22Rv1 (cell line): ENCODE measurements around the gene FLACC1.

Experiments
- ZFX ChIP-seq: fragments of 450-650 bp; IDR thresholded peaks from 2 replicates; pipeline ENCODE4 v1.6.1; 2017; ENCODE audit warnings: antibody characterized with exemption, borderline replicate concordance
- TF ChIP-seq, protein P1 (sequence below): fragments of 450-650 bp; IDR thresholded peaks from 2 replicates; pipeline ENCODE4 v1.5.1; 2017; ENCODE audit warnings: mild to moderate bottlenecking

DNA sequence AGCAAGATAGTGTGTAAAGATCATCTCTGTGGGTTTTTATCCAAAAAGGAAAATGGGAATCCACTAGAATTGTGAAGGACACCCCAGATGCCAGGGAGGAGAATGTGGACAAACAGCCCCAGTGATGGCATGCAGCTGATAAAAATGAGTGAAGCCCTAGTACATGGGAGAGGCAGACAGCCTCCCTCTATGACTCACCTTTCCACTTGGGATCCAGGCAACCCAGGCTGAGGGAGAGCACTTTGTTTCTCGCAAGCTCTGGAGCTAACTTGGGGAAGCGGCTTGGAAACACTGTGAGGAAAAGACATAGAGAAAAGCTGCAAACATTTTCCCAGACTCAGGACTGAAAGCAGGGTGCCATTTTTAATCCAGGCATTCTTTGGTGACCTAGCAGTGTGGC, 5.3 kb upstream of the FLACC1 start:
- TF ChIP-seq, protein P1, sequence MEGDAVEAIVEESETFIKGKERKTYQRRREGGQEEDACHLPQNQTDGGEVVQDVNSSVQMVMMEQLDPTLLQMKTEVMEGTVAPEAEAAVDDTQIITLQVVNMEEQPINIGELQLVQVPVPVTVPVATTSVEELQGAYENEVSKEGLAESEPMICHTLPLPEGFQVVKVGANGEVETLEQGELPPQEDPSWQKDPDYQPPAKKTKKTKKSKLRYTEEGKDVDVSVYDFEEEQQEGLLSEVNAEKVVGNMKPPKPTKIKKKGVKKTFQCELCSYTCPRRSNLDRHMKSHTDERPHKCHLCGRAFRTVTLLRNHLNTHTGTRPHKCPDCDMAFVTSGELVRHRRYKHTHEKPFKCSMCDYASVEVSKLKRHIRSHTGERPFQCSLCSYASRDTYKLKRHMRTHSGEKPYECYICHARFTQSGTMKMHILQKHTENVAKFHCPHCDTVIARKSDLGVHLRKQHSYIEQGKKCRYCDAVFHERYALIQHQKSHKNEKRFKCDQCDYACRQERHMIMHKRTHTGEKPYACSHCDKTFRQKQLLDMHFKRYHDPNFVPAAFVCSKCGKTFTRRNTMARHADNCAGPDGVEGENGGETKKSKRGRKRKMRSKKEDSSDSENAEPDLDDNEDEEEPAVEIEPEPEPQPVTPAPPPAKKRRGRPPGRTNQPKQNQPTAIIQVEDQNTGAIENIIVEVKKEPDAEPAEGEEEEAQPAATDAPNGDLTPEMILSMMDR = no peak
- TF ChIP-seq ZFX = no peak
